ENCODE data around the gene CLK2.

Gene CLK2

DNA sequence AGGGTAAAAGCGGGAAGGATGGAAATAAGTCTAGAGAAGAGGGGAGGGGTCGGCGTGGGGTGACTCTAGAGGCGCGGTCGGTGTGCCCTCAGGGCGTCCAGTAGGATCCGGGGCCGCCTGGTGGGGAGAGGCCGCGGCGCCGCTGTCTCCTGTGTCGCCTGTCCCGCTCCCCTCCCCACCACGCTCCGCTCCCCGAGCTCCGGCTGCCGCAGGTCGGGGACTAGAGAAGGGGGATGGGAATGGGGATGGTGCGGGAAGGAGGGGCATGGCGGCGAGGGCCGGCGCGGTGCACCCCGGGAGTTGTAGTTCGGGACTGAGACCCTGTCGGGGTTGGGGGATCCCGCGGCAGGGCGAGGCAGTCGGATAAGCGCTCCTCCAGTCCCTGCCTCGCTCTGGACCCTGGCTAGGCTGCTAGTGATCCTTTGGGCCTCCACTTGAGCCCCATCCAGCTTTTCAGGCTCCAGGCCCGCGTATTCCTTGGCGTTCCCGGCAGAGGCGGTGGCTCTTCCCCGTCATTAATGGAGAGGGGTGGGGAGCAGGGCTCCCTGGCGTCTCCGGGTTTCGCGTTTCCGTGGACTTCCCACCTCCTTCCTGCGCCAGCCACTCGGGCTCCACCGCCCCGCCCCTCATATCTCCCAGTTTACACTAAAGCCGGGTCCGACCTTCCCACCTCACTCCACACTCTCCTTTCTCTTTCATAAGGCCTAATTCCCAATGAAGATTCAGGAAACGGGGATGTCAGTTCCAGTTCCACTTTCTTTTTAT lies 17.9 kb downstream of the CLK2 start, which contains the start of gene ENTREP3:
Gene ENTREP3 (minus strand): TSS at position 241 of the 765 bp plus-strand sequence. CDS start 606 bp downstream, outside the sequence.
- peak; percentile 82 for DNase-seq (ENCODE audit: low read depth)
- peak within 1 kb of the TSS; percentile 85 for H3K4me3 ChIP-seq (ENCODE audit: low read depth, low read length)
- TF ChIP-seq, protein P1, sequence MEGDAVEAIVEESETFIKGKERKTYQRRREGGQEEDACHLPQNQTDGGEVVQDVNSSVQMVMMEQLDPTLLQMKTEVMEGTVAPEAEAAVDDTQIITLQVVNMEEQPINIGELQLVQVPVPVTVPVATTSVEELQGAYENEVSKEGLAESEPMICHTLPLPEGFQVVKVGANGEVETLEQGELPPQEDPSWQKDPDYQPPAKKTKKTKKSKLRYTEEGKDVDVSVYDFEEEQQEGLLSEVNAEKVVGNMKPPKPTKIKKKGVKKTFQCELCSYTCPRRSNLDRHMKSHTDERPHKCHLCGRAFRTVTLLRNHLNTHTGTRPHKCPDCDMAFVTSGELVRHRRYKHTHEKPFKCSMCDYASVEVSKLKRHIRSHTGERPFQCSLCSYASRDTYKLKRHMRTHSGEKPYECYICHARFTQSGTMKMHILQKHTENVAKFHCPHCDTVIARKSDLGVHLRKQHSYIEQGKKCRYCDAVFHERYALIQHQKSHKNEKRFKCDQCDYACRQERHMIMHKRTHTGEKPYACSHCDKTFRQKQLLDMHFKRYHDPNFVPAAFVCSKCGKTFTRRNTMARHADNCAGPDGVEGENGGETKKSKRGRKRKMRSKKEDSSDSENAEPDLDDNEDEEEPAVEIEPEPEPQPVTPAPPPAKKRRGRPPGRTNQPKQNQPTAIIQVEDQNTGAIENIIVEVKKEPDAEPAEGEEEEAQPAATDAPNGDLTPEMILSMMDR (conservative IDR thresholded peaks at IDR 0.05; ENCODE audit: low read depth, low read length) = no peak

DNA sequence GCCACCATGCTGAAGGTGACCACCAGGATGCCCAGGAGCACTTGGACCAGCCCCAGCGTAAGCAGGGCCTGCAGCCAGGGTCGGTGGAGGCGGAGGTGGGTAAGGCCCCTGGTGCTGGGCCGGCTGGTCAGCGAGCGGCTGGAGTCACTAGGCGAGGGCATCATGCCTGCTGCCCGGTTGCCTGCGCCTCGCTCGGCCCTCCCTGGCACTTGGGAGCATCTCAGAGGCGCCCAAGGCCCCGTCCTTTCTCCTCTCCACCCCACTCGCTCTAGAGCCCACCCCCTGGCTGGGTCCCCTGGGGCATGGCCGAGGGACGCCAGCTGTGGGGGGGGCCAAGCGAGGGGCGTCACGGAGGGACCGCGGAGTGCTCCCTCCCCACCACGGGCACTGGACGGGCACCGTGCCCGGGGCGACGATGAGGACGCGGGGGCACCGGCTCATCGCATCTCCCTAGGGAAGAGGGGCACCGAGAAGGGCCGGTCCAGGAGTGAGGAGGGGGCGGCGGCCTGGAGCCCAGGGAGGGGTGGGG lies 18.5 kb downstream of the CLK2 start:
- TF ChIP-seq, protein P1 (conservative IDR thresholded peaks at IDR 0.05; ENCODE audit: low read depth, low read length) = no peak
- no peak for DNase-seq (ENCODE audit: low read depth)
- peak overlapping the region; percentile 85 for H3K4me3 ChIP-seq (ENCODE audit: low read depth, low read length)

DNA sequence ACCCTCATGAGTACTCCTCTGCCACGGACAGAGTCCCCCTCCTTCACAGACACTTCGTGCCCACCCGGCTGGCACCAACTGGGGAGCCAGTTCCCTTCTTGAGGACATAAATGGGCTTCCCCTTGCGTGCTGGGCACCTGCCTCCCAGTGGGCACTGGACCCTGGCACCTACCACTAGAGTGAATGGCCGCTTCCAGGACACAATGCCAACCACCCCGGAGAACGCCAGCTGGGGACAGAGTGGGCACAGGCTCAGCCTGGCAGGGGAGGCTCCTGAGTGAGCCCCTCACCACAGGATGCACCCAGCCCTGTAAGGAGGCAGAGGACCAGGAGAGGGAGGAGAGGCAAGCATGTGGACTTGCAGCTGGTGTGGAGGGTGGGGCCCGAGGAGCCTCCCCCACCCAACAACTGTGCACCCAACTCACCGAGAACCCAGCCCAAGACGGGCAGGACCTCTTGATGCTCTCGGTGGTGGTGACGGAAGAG lies 19.0 kb downstream of the CLK2 start:
- TF ChIP-seq, protein P1 (conservative IDR thresholded peaks at IDR 0.05; ENCODE audit: low read depth, low read length) = no peak
- DNase-seq (ENCODE audit: low read depth) = no peak
- H3K4me3 ChIP-seq (ENCODE audit: low read depth, low read length) = peak overlapping the region; percentile 85

DNA sequence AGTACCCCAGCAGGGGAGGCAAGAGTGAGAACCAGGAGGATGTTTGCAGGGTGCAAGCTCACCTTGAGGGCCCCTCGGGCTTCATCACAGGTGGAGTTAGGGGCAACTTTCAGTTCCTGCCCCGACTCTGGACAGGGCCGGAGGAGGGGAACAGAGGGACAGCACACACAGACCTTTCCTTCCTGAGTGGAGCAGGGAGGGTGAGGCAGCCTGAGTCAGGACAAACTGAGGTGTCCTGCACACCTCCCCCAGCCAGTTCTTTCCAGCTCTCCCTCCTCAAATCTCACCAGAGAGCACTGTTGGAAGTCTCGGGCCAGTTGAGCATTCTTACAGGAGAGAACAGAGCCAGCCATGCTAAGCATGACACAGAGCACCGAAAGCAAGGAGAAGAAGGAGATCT lies 19.5 kb downstream of the CLK2 start:
- TF ChIP-seq, protein P1 (conservative IDR thresholded peaks at IDR 0.05; ENCODE audit: low read depth, low read length) = no peak
- peak overlapping the region; percentile 85 for H3K4me3 ChIP-seq (ENCODE audit: low read depth, low read length)
- no peak for DNase-seq (ENCODE audit: low read depth)

DNA sequence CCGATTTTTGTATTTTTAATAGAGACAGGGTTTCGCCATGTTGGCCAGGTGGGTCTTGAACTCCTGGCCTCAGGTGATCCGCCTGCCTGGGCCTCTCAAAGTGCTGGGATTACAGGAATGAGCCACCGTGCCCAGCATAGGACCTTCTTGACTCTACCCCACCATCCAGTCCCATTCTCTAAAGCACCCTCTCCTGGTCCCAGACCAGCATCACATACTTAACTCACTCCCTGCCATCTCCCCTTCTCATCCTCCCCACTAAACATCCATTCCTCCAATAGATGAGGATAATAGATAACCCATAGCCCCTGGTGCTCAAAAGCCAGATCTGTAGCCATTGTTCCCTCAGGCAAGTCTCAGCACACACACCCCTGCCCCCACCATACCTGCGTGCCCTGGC lies 20.1 kb downstream of the CLK2 start:
- TF ChIP-seq, protein P1 (conservative IDR thresholded peaks at IDR 0.05; ENCODE audit: low read depth, low read length) = peak; percentile 29
- no peak for DNase-seq (ENCODE audit: low read depth)
- peak overlapping the region; percentile 85 for H3K4me3 ChIP-seq (ENCODE audit: low read depth, low read length)

DNA sequence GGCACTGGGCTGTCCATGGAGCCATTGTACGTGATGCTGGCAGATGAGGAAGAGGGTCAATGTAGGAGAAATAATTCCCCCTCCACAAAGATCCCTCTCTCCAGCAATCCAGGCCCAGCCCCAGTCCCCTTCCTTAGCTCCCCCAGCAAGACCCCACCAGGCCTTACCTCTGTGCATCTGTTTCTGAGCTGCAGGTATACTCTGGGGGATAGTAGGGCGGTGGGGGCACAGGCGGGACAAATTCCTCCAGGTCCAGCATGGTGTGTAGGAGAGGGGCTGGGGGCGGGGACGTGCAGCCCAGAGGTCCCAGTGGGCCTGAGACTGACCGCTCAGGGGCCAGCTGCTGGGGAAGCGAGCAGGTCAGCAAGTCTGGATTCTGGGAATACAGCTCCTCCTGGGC lies 21.7 kb downstream of the CLK2 start:
- TF ChIP-seq, protein P1 (conservative IDR thresholded peaks at IDR 0.05; ENCODE audit: low read depth, low read length) = no peak
- DNase-seq (ENCODE audit: low read depth) = no peak
- no peak overlapping the region for H3K4me3 ChIP-seq (ENCODE audit: low read depth, low read length)

Measured in choroid plexus epithelial cell (primary cell).